NCI-H510A treated with DMSO at 0.1 percent for 48 hours (cell line): Measurements from ENCODE around the gene IL26.

ENCODE experiments used
- DNase-seq: peaks from one replicate; lab custom pipeline; 2025; lab: John Stamatoyannopoulos, UW

The IL26 gene

DNA sequence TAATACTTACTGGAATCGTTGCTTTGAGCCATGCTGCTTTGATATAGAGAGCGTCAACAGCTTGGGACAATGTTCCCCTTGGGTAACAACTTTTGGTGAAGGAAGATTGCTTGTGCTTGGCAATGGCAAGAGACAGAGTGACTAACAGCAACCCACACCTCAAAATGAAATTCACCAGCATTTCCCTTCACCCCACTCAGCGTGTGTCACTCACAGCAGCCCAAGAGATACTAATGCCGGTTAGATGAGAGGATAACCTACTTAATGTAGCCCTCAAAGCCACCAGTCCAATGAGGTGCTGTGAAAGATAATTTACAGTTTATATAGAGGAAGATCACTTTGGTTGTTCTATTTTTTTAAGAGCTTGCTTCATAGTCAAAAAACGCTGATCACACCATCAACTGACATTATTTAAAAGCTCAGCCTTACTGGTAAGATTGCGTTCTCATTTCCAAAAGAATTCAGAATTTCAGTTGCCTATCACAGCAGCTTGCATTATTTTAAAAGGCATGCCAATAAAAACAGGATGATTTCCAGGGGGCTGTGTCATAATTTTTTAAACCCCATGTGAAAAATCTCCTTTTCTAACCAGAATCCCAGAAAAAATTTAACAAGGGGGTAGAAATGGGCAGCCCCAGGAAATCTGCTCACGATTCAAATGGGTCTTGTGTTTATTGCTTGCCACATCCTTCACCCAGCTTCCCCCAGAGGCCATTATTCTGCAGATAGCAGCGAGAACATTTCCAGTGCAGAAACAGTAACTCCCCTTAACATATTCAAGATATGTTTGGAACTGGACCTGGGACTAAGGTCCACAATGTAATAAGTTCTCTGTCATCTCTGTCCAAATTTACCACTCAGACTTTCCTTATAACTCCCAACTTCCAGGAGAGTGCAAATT is at the start of gene IL26:
Gene IL26, minus strand, starts transcription at position 235 of the 901 bp plus-strand sequence. Its CDS starts 54 bp downstream, at position 181.
- no peak for DNase-seq

- DNase-seq, result no peak
Measured at GRCh38 chr12:68272732-68273131, 47.1 kb upstream of the IL26 start.

GRCh38 chr12:68271346-68271745 is 45.7 kb upstream of the IL26 start:
- DNase-seq, result no peak

GRCh38 chr12:68270358-68270757 is 44.7 kb upstream of the IL26 start:
- DNase-seq, result no peak

- DNase-seq, result no peak
Measured at GRCh38 chr12:68269779-68270178, 44.2 kb upstream of the IL26 start.

DNA sequence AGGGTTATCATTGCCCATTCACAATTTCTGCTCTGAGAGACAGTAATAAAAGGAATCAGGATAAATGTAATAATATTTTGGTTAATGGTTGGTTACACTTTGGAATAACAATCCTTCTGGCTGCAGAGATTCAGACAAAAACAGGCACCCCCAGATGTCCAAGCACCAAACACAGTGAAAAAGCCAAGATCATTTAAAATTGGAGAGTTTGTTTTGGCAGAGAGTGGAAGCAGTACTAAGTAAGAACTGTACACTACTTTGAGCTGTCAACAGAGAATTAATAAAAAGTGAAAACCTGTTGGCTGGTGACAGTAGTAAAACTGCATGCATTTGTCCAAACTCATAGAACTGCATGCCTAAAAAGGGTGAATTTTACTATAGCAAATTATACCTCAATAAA is 43.4 kb upstream of the IL26 start:
- DNase-seq, result no peak

DNA sequence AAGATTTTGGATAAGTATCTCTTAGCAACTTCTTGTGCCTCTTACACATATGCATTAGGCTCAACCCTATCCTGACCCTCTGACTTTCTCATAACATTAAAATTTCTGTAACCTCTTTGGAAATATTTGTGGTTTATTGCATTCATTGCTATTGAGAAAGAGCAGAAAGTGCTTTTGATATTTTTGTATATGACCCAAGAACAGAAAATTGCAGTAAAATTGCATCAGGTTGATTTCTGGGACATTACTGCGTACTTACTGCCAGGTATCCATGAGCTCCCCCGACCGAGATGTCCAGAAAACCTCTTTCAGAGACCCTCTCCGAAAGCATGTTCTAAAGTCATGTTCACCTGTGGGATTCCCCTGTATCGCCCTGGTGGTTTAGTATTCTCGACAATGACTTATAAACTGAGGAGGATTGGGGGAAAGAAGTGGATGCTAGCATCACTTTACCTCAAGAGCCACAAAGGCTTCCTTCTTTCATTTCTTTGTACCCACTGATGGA is 42.3 kb upstream of the IL26 start:
- no peak for DNase-seq

DNA sequence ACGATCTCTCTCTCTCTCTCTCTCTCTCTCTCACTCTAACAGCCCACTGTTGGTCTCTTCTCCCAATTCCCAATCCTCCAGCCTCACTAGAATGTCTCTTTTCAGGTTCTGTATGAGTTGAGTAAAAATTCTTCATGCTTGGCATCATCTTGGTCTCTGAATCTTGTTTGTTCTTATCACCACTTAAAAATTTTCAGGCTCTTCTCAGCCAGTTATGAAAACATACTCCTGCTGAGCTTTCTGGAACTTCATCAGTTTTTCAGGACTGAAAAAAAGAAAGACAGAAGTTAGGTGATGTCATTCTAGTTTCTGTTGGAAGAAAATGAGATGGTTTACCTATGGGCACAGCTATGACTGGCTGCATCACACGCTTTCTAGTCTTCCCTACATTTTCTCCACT is 39.2 kb upstream of the IL26 start:
- DNase-seq, result no peak

- DNase-seq, result no peak
Measured at GRCh38 chr12:68264158-68264855, 38.7 kb upstream of the IL26 start.

DNA sequence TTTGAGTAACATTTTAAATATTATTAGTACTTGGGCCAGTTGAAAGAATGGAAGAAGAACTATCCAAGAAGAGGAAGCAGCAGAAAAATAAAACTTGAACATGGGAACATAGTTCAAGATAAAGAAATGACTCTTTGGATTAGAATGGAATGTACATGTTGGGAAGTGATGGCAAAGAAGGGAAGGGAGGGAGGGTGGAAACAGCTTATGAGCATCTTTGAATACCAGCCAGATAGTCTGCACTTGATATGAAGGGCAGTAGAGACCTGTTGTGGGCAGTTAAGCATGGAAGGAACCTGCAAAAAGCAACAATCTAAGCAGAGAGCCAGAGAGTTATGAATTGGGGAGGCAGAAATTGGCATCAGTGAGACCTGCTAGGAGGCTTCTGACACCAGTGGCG is 37.8 kb upstream of the IL26 start:
- no peak for DNase-seq

DNA sequence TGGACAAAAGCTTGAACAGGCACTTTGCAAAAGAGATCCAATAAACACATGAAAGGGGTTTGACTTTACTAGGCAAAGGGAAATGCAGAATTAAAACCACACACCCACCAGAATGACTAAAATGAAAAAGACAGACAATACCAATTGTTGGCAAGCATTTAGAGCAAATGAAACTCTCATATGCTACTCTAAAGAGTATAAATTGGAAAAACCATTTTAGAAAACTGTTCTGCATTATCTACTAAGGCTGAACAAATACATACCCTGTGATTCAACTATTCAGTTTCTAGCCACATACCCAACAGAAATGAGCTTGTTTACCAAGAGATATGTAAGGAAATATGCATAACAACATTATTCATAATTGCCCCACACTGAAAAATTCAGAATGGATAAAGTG is 36.3 kb upstream of the IL26 start:
- DNase-seq, result no peak

- DNase-seq, result no peak
Measured at GRCh38 chr12:68260153-68260552, 34.5 kb upstream of the IL26 start.

DNA sequence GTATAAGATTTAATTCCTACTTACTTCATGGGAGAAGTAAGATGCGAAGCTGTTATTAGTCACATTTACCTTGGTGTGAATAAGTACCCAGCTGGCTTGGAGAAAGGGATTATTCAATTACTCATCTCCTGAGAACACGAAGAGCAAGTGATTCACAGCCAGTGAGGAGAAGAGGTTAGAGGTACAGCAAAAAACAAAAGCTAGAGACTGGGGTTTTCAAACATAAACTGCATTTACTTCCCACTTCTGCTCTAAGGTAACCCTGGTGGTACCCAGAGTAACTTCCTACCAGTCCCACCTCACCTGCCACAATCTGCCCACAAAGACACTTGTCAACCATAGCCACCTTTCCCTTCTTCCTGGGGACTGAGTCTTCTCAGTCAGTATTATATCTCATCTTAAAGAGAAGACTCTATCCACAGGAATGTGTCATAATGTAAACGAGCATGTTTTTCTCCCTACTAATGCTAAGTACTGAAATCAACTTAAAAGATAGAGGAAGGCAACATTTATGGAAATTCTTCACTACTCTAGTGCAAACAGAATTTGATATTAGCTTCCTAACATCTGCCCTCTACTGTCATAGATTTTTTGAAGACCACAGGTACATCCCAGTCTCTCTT is 33.8 kb upstream of the IL26 start:
- no peak for DNase-seq

- no peak for DNase-seq
Measured at GRCh38 chr12:68253504-68253903, 27.9 kb upstream of the IL26 start, which contains the start of gene IL22. Gene IL22, minus strand, starts transcription at chr12:68253604. Its CDS starts 156 bp downstream, at chr12:68253448.

DNA sequence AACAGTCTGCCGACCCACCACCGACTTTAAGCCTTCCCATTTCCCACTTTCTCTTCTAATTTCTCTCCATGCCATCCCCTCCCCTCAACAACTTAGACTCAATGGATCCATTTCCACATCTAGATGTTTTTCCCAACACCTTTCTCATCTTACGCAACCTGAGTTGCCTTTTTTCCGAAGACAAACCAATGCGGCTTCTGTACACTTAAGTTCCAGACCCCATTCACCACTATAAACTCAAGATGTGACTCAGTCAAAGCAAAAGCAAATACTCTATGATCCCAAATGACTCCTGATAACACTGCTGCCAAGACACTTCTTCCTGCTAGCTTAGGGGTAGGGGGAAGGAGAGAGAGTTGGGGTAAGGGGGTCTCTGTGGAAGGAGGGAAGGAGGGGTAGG is 26.5 kb upstream of the IL26 start:
- DNase-seq, result no peak

DNA sequence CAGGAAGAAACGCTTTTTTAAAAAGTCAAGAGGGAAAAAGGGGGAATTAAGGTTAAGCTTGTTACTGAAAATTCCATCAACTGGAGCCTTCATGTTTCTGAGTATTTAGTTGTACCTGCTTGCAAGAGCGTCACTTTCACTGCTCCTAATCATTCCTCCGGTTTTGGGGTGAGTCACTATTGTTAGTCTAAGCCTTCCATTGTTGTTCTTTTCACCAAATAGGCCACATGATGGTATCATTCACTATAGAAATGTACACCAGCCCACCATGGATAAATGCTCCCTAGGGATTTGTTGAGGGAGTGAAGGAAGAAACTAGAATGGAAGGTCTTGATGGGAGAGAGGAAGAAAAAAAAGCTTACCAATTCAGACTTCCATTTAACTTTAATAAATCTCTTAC is 24.8 kb upstream of the IL26 start:
- DNase-seq, result no peak

GRCh38 chr12:68247785-68248184 is 22.2 kb upstream of the IL26 start:
- DNase-seq, result no peak

- DNase-seq, result no peak
Measured at GRCh38 chr12:68246350-68246749, 20.7 kb upstream of the IL26 start.

DNA sequence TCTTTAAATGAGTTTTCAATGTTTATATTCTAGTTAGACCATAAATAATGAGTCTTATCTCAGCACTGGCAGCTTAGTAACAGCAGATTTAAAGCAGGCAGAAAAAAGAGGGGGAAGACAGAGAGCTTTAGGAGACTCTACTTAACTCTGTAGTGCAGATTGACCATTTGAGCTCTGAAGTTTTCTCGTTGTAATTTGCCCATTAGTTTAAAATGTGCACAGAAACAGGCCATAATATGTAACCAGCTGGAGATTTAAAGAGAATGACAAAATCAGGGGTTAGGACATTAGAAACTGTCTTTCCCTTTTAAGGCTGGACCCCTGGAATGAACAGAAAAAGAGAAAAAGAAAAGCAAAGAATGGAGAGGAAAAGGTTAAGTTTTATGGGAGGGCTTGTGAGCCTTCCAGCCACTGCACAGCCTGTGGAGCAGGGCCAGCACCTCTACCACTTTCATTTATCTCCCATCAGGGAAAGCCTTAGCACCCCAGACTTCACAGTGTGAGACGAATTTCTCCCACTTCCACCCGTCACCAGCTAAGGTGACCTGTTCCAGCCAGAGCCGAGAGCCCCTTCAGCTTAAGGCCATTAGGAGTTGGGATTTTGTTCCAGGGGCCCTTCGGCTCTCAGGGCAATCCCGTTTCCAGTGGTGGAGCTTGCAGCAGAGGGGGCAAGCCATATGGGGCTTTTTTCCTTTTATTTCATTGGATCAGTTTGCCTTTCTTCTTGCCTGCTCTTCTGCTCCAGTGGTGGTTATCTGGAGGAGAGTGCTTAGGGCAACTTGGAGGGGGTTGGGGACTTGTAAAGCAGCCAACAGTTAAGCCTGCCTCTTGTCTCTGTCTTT is 19.8 kb upstream of the IL26 start:
- DNase-seq, result no peak

- no peak for DNase-seq
Measured at GRCh38 chr12:68242777-68243176, 17.2 kb upstream of the IL26 start.

GRCh38 chr12:68240975-68241374 is 15.4 kb upstream of the IL26 start:
- no peak for DNase-seq

- no peak for DNase-seq
Measured at GRCh38 chr12:68240079-68240478, 14.5 kb upstream of the IL26 start.
